Measurements from ENCODE around the gene INSYN2A. TPM values are rescaled to one million over a fixed set of nuclear protein-coding genes. Genes with fewer than 3 reads are reported as not detected.

Gene INSYN2A
- total RNA-seq: 0.91 and 4.4 TPM in 2 replicates

GRCh38 chr10:127196282-127197153 lies at the start of gene INSYN2A:
Gene INSYN2A, minus strand, starts transcription at chr10:127196591. Its CDS starts 20,196 bp downstream, at chr10:127176395.

